Measurements from ENCODE around the gene FBXO11. TPM values are rescaled to one million over a fixed set of nuclear protein-coding genes. Genes with fewer than 3 reads are reported as not detected.
A peak's percentile ranks its signal among the peaks of the same experiment; 100 is the strongest.

Gene FBXO11
- total RNA-seq, 1 donor from 2014 or later, result 71.3 TPM

DNA sequence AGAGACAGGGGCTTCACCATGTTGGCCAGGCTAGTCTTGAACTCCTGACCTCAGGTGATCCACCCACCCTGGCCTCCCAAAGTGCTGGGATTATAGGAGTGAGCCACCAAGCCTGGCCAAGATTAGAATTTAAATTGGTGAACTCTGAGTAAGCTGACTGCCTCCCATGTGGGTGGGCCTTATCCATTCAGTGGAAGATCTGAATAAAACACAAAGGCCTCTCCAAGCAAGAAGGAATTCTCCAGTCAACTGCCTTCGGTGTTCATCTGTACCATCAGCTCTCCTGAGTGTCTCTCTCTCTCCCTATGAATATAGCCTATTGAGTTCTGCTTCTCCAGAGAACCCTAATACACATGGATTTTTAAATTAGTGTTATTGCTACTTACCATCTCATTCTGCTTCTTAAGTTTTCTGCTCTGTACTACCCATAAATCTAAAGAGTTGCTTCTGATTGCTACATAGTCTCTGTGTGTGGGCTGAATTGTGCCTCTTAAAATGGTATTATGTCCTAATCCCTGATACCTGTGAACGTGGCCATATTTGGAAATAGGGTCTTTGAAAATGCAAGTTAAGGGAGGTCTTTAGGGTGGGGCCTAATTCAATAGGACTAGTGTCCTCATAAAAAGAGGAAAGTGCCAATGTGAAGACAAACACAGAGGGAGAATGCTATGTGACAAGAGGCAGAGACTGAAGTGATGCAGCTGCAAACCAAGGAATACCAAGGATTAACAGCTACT lies 36.3 kb downstream of the FBXO11 start:
- no peak overlapping the region for H3K27ac Mint-ChIP-seq
- H4K20me1 ChIP-seq (ENCODE audit: low read depth), result peaks cover 89% of the 10 kb centered on the region
- H3K4me2 ChIP-seq, result peak overlapping the region; percentile 23
- peaks cover 16% of the 10 kb centered on the region for H3K4me1 Mint-ChIP-seq
- no peaks in the 10 kb centered on the region for H3K27me3 Mint-ChIP-seq (ENCODE audit: insufficient read depth, low read depth)
- no peak for TF ChIP-seq EZH2 (IDR thresholded peaks at IDR 0.05)
- TF ChIP-seq EZH2phosphoT487 (IDR thresholded peaks at IDR 0.05), result no peak
- TF ChIP-seq, protein P1, sequence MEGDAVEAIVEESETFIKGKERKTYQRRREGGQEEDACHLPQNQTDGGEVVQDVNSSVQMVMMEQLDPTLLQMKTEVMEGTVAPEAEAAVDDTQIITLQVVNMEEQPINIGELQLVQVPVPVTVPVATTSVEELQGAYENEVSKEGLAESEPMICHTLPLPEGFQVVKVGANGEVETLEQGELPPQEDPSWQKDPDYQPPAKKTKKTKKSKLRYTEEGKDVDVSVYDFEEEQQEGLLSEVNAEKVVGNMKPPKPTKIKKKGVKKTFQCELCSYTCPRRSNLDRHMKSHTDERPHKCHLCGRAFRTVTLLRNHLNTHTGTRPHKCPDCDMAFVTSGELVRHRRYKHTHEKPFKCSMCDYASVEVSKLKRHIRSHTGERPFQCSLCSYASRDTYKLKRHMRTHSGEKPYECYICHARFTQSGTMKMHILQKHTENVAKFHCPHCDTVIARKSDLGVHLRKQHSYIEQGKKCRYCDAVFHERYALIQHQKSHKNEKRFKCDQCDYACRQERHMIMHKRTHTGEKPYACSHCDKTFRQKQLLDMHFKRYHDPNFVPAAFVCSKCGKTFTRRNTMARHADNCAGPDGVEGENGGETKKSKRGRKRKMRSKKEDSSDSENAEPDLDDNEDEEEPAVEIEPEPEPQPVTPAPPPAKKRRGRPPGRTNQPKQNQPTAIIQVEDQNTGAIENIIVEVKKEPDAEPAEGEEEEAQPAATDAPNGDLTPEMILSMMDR (IDR thresholded peaks at IDR 0.05), result no peak
- H3K4me1 ChIP-seq, result peaks cover 14% of the 10 kb centered on the region
- H3K36me3 Mint-ChIP-seq, result peaks cover 27% of the 10 kb centered on the region
- H3F3A ChIP-seq (ENCODE audit: low read depth), result peaks cover 30% of the 10 kb centered on the region
- peaks cover 2% of the 10 kb centered on the region for H3K9me3 Mint-ChIP-seq
- H3K4me3 ChIP-seq, result no peak overlapping the region
- no peak overlapping the region for H3K27ac ChIP-seq
- no peak overlapping the region for H3K4me3 Mint-ChIP-seq
- no peak overlapping the region for H3K9ac ChIP-seq
- DNase-seq (ENCODE audit: low spot score), result peak; percentile 65
- H3K36me3 ChIP-seq, result peaks cover 3% of the 10 kb centered on the region
- peaks cover 100% of the 10 kb centered on the region for H3K79me2 ChIP-seq (ENCODE audit: low read depth)
- H3K9me3 ChIP-seq (ENCODE audit: low read depth), result no peaks in the 10 kb centered on the region
- no peak overlapping the region for H2AFZ ChIP-seq (replicated peaks)
- no peaks in the 10 kb centered on the region for H3K27me3 ChIP-seq

DNA sequence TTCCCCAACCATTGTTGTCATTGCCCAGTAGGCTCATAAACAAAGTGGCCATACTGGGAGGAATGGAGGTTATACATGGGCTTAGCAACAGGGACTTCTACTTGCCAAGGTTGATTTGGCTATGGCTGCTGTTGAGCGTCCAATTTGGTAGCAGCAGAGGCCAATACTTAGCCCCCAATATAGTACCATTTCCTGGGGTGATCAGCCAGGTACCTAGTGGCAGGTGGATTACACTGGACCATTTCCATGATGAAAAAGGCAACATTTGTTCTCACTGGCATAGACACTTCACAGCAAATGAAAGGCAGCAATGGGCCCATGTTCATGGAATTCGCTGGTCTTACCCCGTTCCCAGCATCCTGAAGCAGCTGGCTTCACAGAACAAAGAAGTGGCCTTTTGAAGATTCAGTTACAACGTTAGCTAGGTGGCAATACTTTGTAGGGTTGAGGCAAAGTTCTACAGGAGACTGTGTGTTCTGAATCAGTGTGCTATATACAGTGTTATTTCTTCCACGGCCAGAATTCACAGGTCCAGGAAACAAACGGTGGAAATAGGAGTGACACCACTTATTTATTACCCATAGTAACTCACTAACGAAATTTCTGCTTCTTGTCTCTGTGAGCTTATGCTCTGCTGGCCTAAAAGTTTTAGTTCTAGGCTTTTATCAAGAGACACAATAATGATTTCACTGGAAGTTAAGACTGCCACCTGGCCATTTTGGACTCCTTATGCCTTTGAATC lies 37.5 kb downstream of the FBXO11 start:
- DNase-seq (ENCODE audit: low spot score), result no peak
- Histone ChIP-seq H3K4me2 (no peak overlapping the region), H3K79me2 (ENCODE audit: low read depth) (peaks cover 100% of the 10 kb centered on the region), H4K20me1 (ENCODE audit: low read depth) (peaks cover 93% of the 10 kb centered on the region), H3F3A (ENCODE audit: low read depth) (peaks cover 30% of the 10 kb centered on the region), H3K27me3 (no peaks in the 10 kb centered on the region), H3K27ac (no peak overlapping the region), H2AFZ (replicated peaks) (no peak overlapping the region), H3K9ac (no peak overlapping the region), H3K4me1 (peaks cover 14% of the 10 kb centered on the region), H3K4me3 (no peak overlapping the region), H3K9me3 (ENCODE audit: low read depth) (no peaks in the 10 kb centered on the region), H3K36me3 (peaks cover 3% of the 10 kb centered on the region)
- H3K4me3 Mint-ChIP-seq, result no peak overlapping the region
- TF ChIP-seq, protein P1 (IDR thresholded peaks at IDR 0.05), result no peak
- no peak for TF ChIP-seq EZH2 (IDR thresholded peaks at IDR 0.05)
- no peak for TF ChIP-seq EZH2phosphoT487 (IDR thresholded peaks at IDR 0.05)
- H3K9me3 Mint-ChIP-seq, result no peaks in the 10 kb centered on the region
- H3K36me3 Mint-ChIP-seq, result peaks cover 23% of the 10 kb centered on the region
- H3K27me3 Mint-ChIP-seq (ENCODE audit: insufficient read depth, low read depth), result no peaks in the 10 kb centered on the region
- no peak overlapping the region for H3K27ac Mint-ChIP-seq
- peaks cover 16% of the 10 kb centered on the region for H3K4me1 Mint-ChIP-seq

DNA sequence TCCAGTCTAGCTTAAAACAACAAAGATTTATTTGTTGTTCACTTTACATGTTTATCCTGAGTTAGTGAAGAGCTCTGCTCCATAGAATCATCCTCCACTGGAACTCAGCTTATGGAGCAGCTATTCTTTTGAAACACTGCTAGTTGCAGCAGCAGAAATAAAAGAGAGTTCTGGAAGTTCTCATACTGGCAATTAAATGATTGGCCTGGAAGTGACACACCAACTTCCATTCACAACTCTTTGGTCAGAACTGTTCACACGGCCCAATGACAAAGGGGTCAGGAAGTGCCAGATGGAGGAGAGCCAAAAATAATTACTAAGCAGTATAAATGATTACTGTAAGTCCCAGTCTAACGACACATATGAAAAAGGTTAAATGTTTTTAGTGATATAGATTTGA lies 39.1 kb downstream of the FBXO11 start:
- Histone ChIP-seq H3K4me3 (no peak overlapping the region), H3K4me1 (peaks cover 14% of the 10 kb centered on the region), H3K27me3 (no peaks in the 10 kb centered on the region), H4K20me1 (ENCODE audit: low read depth) (peaks cover 93% of the 10 kb centered on the region), H3K4me2 (no peak overlapping the region), H3F3A (ENCODE audit: low read depth) (peaks cover 30% of the 10 kb centered on the region), H3K9me3 (ENCODE audit: low read depth) (no peaks in the 10 kb centered on the region), H3K36me3 (no peaks in the 10 kb centered on the region), H3K79me2 (ENCODE audit: low read depth) (peaks cover 100% of the 10 kb centered on the region), H3K27ac (no peak overlapping the region), H3K9ac (no peak overlapping the region), H2AFZ (replicated peaks) (no peak overlapping the region)
- Mint-ChIP-seq H3K9me3 (no peaks in the 10 kb centered on the region), H3K4me1 (peaks cover 16% of the 10 kb centered on the region), H3K4me3 (no peak overlapping the region), H3K27me3 (ENCODE audit: insufficient read depth, low read depth) (no peaks in the 10 kb centered on the region), H3K36me3 (peaks cover 25% of the 10 kb centered on the region), H3K27ac (no peak overlapping the region)
- TF ChIP-seq, protein P1 (IDR thresholded peaks at IDR 0.05), result no peak
- no peak for TF ChIP-seq EZH2 (IDR thresholded peaks at IDR 0.05)
- TF ChIP-seq EZH2phosphoT487 (IDR thresholded peaks at IDR 0.05), result no peak
- no peak for DNase-seq (ENCODE audit: low spot score)
